Gastroesophageal sphincter (tissue), 4 donors: ENCODE measurements around the gene JPH4. TPM values are rescaled to one million over a fixed set of nuclear protein-coding genes. Genes with fewer than 3 reads are reported as not detected.

Experiments used
- ATAC-seq: fragments of 150-250 bp; one replicate; pipeline ENCODE4 v1.9.1; 2016; ENCODE audit warnings: mild to moderate bottlenecking, moderate library complexity
- H3K27ac ChIP-seq, 4 donors: fragments of 200-600 bp; sonication (generic) in 3 of 4; 1 replicate in 3 of 4; 2 replicates in 1 of 4; pipeline ENCODE4 v1.5.1; 2016 to 2019
- H3K27me3 ChIP-seq: fragments of 200-600 bp; sonication (generic); one replicate; pipeline ENCODE4 v1.5.1; 2019
- H3K36me3 ChIP-seq, 2 donors: fragments of 200-600 bp; sonication (generic); one replicate each; pipeline ENCODE4 v1.5.1; 2019; ENCODE audit warnings: control low read depth in 1 of 2
- H3K4me1 ChIP-seq, 3 donors: fragments of 200-600 bp; sonication (generic); 1 replicate in 2 of 3; 2 replicates in 1 of 3; pipeline ENCODE4 v1.5.1; 2016 to 2019; ENCODE audit warnings: control low read depth in 2 of 3
- H3K4me3 ChIP-seq, 2 donors: fragments of 200-600 bp; sonication (generic); one replicate each; pipeline ENCODE4 v1.5.1; 2019; ENCODE audit warnings: mild to moderate bottlenecking in 1 of 2, moderate library complexity in 1 of 2
- H3K9me3 ChIP-seq, 3 donors: fragments of 200-600 bp; sonication (generic); one replicate each; pipeline ENCODE4 v1.5.1; 2017 to 2019; ENCODE audit warnings: control low read depth in 2 of 3
- CTCF ChIP-seq, 4 experiments: fragments of 200-600 bp in 2 of 4; fragments of 450-650 bp in 2 of 4; sonication (generic) in 1 of 4; IDR thresholded peaks; one replicate each; pipeline ENCODE4 v1.5.1; 2017 to 2019; ENCODE audit warnings: antibody characterized with exemption in 4 of 4, mild to moderate bottlenecking in 2 of 4, moderate library complexity in 2 of 4
- EP300 ChIP-seq: sonication (generic); formaldehyde crosslinking; IDR thresholded peaks from one replicate; pipeline ENCODE4 v1.6.1; 2017; ENCODE audit warnings: antibody characterized with exemption, mild to moderate bottlenecking
- POLR2A ChIP-seq, 2 donors: fragments of 450-650 bp; IDR thresholded peaks; one replicate each; pipeline ENCODE4 v1.6.1; 2017; ENCODE audit warnings: antibody characterized with exemption in 2 of 2, mild to moderate bottlenecking in 2 of 2, moderate library complexity in 1 of 2
- POLR2AphosphoS5 ChIP-seq: sonication (generic); formaldehyde crosslinking; IDR thresholded peaks from one replicate; pipeline ENCODE4 v1.6.1; 2017; ENCODE audit warnings: antibody characterized with exemption
- WGBS, 2 donors: methylation state at CpG; one replicate each; pipeline ENCODE4 v1.1.5; 2018; ENCODE audit warnings: low coverage in 1 of 2; 5-methylcytosine and 5-hydroxymethylcytosine counted together
- total RNA-seq, 4 donors: library from RNA; depleted of rRNA; stranded (reverse); fragments of >200 nt; gene quantifications; one replicate each; pipeline ENCODE4 v1.1.0, GENCODE V29; 2016

The JPH4 gene
- total RNA-seq, 4 donors from 2014 or later, result 0.78 to 2.7 (median 1.5) TPM

GRCh38 chr14:23521785-23522640 is 56.6 kb downstream of the JPH4 start:
- 41 to 95% methylated on average over 3 to 4 of the region's 20 CpGs for WGBS, 2 donors
- H3K36me3 ChIP-seq, result peaks cover 0 to 15% of the 10 kb centered on the region in 2 donors
- no peak overlapping the region for H3K4me3 ChIP-seq
- TF ChIP-seq POLR2AphosphoS5 (no peak), CTCF (IDR thresholded peaks at IDR 0.05) (no peak), EP300 (no peak), POLR2A (IDR thresholded peaks at IDR 0.05) (no peak)
- no peaks in the 10 kb centered on the region for H3K27me3 ChIP-seq
- ATAC-seq, result no peak
- no peaks in the 10 kb centered on the region for H3K4me1 ChIP-seq
- H3K27ac ChIP-seq, result no peak overlapping the region
- no peaks in the 10 kb centered on the region for H3K9me3 ChIP-seq

GRCh38 chr14:23520899-23521533 is 57.6 kb downstream of the JPH4 start:
- H3K4me1 ChIP-seq, result no peaks in the 10 kb centered on the region
- H3K4me3 ChIP-seq, result no peak overlapping the region
- no peaks in the 10 kb centered on the region for H3K27me3 ChIP-seq
- TF ChIP-seq POLR2A (IDR thresholded peaks at IDR 0.05), result no peak
- TF ChIP-seq EP300, result no peak
- no peak for TF ChIP-seq POLR2AphosphoS5
- no peak for TF ChIP-seq CTCF (IDR thresholded peaks at IDR 0.05)
- WGBS, 2 donors, result 84 to 86% methylated on average over 5 to 12 of the region's 14 CpGs
- H3K36me3 ChIP-seq, result peaks cover 0 to 7% of the 10 kb centered on the region in 2 donors
- no peak for ATAC-seq
- H3K27ac ChIP-seq, result no peak overlapping the region
- no peaks in the 10 kb centered on the region for H3K9me3 ChIP-seq

GRCh38 chr14:23518709-23519108 is 59.9 kb downstream of the JPH4 start:
- ATAC-seq, result no peak
- H3K36me3 ChIP-seq, result no peaks in the 10 kb centered on the region
- WGBS, 2 donors, result 73 to 90% methylated on average over 2 to 3 of the region's 4 CpGs
- H3K4me1 ChIP-seq, result no peaks in the 10 kb centered on the region
- no peaks in the 10 kb centered on the region for H3K27me3 ChIP-seq
- no peak for TF ChIP-seq EP300
- H3K4me3 ChIP-seq, result no peak overlapping the region
- H3K27ac ChIP-seq, result no peak overlapping the region
- H3K9me3 ChIP-seq, result no peaks in the 10 kb centered on the region

Other genes starting within 250 kb of the JPH4 start
- gene SLC22A17, start 225.9 kb downstream of the JPH4 start, total RNA-seq, result 10 to 100 TPM; 22.7 to 36.4 (median 30.4) TPM
- gene EFS, start 213.6 kb downstream of the JPH4 start, total RNA-seq, result 10 to 100 TPM; 10.6 to 22.6 (median 14.6) TPM
- not detected for gene IL25, start 206.0 kb downstream of the JPH4 start, total RNA-seq
- gene CMTM5, start 201.7 kb downstream of the JPH4 start, total RNA-seq, result 1 to 10 TPM in 2 of 4 donors, under 1 TPM in 1, not detected in 1; 0.81 to 2.3 (median 1.2) TPM
- gene MYH6, start 170.5 kb downstream of the JPH4 start, total RNA-seq, result not detected
- gene MYH7, start 143.1 kb downstream of the JPH4 start, total RNA-seq, result not detected
- gene NGDN, start 109.1 kb downstream of the JPH4 start, total RNA-seq, result 10 to 100 TPM; 22.0 to 47.1 (median 38.1) TPM
- 1 to 10 TPM in 2 of 4 donors, under 1 TPM in 2; 0.13 to 2.5 (median 1.2) TPM for gene ZFHX2, start 27.0 kb downstream of the JPH4 start, total RNA-seq
- gene THTPA, start 22.5 kb downstream of the JPH4 start, total RNA-seq, result 10 to 100 TPM; 17.7 to 28.8 (median 21.3) TPM
- 10 to 100 TPM in 3 of 4 donors, 1 to 10 TPM in 1; 7.2 to 43.1 (median 21.9) TPM for gene AP1G2, start 11.0 kb downstream of the JPH4 start, total RNA-seq
- gene DHRS2, start 57.6 kb upstream of the JPH4 start, total RNA-seq, result under 1 TPM in 1 of 4 donors, not detected in 3; 0.12 TPM